ENCODE results near the gene CCSER1. TPM values are rescaled to one million over a fixed set of nuclear protein-coding genes. Genes with fewer than 3 reads are reported as not detected.

CCSER1 gene
- total RNA-seq, 2 donors from 2014 or later = 1.5 to 2.7 TPM

- H3K4me3 ChIP-seq = no peak overlapping the region
- no peaks in the 10 kb centered on the region for H3K36me3 ChIP-seq
- ATAC-seq (ENCODE audit: insufficient number of reproducible peaks, low FRiP score, low read depth) = no peak
- H3K4me1 ChIP-seq (ENCODE audit: control insufficient read depth in 1 of 2, low read depth in 2 of 2) = no peaks in the 10 kb centered on the region
- DNase-seq (ENCODE audit: low spot score) = no peak
- no peaks in the 10 kb centered on the region for H3K27me3 ChIP-seq (replicated peaks; ENCODE audit: insufficient read depth)
- no peak for TF ChIP-seq CTCF (IDR thresholded peaks at IDR 0.05)
- no peak overlapping the region for H3K27ac ChIP-seq
- H3K9me3 ChIP-seq = peaks cover 9% of the 10 kb centered on the region
Measured at GRCh38 chr4:91243132-91243531, 1115.9 kb downstream of the CCSER1 start.

GRCh38 chr4:91256043-91256442 lies 1128.8 kb downstream of the CCSER1 start:
- no peaks in the 10 kb centered on the region for H3K4me1 ChIP-seq (ENCODE audit: control insufficient read depth in 1 of 2, low read depth in 2 of 2)
- H3K27me3 ChIP-seq (replicated peaks; ENCODE audit: insufficient read depth) = no peaks in the 10 kb centered on the region
- no peak for TF ChIP-seq CTCF (IDR thresholded peaks at IDR 0.05)
- H3K27ac ChIP-seq = no peak overlapping the region
- no peaks in the 10 kb centered on the region for H3K9me3 ChIP-seq
- DNase-seq (ENCODE audit: low spot score) (no peak), ATAC-seq (ENCODE audit: insufficient number of reproducible peaks, low FRiP score, low read depth) (no peak)
- H3K36me3 ChIP-seq = no peaks in the 10 kb centered on the region
- H3K4me3 ChIP-seq = no peak overlapping the region

GRCh38 chr4:91256751-91257150 lies 1129.6 kb downstream of the CCSER1 start:
- DNase-seq (ENCODE audit: low spot score) = no peak
- no peaks in the 10 kb centered on the region for H3K4me1 ChIP-seq (ENCODE audit: control insufficient read depth in 1 of 2, low read depth in 2 of 2)
- TF ChIP-seq CTCF (IDR thresholded peaks at IDR 0.05) = no peak

GRCh38 chr4:91257721-91258120 lies 1130.5 kb downstream of the CCSER1 start:
- Histone ChIP-seq H3K36me3 (no peaks in the 10 kb centered on the region), H3K9me3 (no peaks in the 10 kb centered on the region), H3K27me3 (replicated peaks; ENCODE audit: insufficient read depth) (no peaks in the 10 kb centered on the region), H3K4me1 (ENCODE audit: control insufficient read depth in 1 of 2, low read depth in 2 of 2) (no peaks in the 10 kb centered on the region), H3K27ac (no peak overlapping the region), H3K4me3 (no peak overlapping the region)
- ATAC-seq (ENCODE audit: insufficient number of reproducible peaks, low FRiP score, low read depth) (no peak), DNase-seq (ENCODE audit: low spot score) (no peak)
- no peak for TF ChIP-seq CTCF (IDR thresholded peaks at IDR 0.05)

More at GRCh38 chr4:91256751-91257150, 1129.6 kb downstream of the CCSER1 start:
- Histone ChIP-seq H3K27ac (no peak overlapping the region), H3K27me3 (replicated peaks; ENCODE audit: insufficient read depth) (no peaks in the 10 kb centered on the region), H3K36me3 (no peaks in the 10 kb centered on the region), H3K4me3 (no peak overlapping the region), H3K9me3 (no peaks in the 10 kb centered on the region)
- ATAC-seq (ENCODE audit: insufficient number of reproducible peaks, low FRiP score, low read depth) = no peak

- Histone ChIP-seq H3K27ac (no peak overlapping the region), H3K4me3 (no peak overlapping the region), H3K27me3 (replicated peaks; ENCODE audit: insufficient read depth) (no peaks in the 10 kb centered on the region), H3K36me3 (no peaks in the 10 kb centered on the region), H3K4me1 (ENCODE audit: control insufficient read depth in 1 of 2, low read depth in 2 of 2) (no peaks in the 10 kb centered on the region), H3K9me3 (no peaks in the 10 kb centered on the region)
- no peak for ATAC-seq (ENCODE audit: insufficient number of reproducible peaks, low FRiP score, low read depth)
- TF ChIP-seq CTCF (IDR thresholded peaks at IDR 0.05) = no peak
- no peak for DNase-seq (ENCODE audit: low spot score)
Measured at GRCh38 chr4:91258326-91258725, 1131.1 kb downstream of the CCSER1 start.

All from thoracic aorta (tissue), 2 donors.